Measurements from ENCODE around the gene CAMK1D. TPM values are rescaled to one million over a fixed set of nuclear protein-coding genes. Genes with fewer than 3 reads are reported as not detected.

Gene CAMK1D
- total RNA-seq, 1 donor from 2014 or later, result 2.3 TPM

GRCh38 chr10:12873172-12873571 is 523.8 kb downstream of the CAMK1D start:
- Histone ChIP-seq H3K36me3 (ENCODE audit: control insufficient read depth, insufficient read depth, low read length) (no peaks in the 10 kb centered on the region), H3K27me3 (ENCODE audit: control insufficient read depth, insufficient read depth, low read length) (peaks cover 2% of the 10 kb centered on the region), H3K4me3 (ENCODE audit: low read depth, low read length) (no peak overlapping the region)
- DNase-seq (ENCODE audit: low read depth), result no peak
- TF ChIP-seq, protein P1, sequence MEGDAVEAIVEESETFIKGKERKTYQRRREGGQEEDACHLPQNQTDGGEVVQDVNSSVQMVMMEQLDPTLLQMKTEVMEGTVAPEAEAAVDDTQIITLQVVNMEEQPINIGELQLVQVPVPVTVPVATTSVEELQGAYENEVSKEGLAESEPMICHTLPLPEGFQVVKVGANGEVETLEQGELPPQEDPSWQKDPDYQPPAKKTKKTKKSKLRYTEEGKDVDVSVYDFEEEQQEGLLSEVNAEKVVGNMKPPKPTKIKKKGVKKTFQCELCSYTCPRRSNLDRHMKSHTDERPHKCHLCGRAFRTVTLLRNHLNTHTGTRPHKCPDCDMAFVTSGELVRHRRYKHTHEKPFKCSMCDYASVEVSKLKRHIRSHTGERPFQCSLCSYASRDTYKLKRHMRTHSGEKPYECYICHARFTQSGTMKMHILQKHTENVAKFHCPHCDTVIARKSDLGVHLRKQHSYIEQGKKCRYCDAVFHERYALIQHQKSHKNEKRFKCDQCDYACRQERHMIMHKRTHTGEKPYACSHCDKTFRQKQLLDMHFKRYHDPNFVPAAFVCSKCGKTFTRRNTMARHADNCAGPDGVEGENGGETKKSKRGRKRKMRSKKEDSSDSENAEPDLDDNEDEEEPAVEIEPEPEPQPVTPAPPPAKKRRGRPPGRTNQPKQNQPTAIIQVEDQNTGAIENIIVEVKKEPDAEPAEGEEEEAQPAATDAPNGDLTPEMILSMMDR (IDR thresholded peaks at IDR 0.05; ENCODE audit: insufficient read depth, low read length, poor library complexity, severe bottlenecking), result no peak

DNA sequence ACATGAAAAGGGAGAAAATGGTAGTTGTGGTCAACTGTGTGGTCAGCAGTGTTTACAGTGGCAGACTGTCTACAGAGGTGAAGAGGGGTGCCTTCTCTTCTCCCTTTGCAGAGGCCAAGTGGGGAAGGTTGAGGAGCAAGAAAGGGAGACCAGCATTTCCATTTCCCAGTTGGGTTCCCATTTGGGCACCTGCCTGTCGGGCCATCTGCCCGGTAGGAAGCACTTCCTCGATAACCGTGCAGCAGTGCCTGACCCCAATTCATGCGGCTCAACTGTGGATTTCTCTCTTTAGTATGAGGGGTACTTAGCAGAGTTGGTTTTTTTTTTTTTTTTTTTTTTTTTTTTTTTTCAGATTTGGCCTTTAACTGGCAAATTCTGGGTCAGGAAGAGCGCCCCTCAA is 525.2 kb downstream of the CAMK1D start:
- Histone ChIP-seq H3K27me3 (ENCODE audit: control insufficient read depth, insufficient read depth, low read length) (peaks cover 2% of the 10 kb centered on the region), H3K36me3 (ENCODE audit: control insufficient read depth, insufficient read depth, low read length) (no peaks in the 10 kb centered on the region), H3K4me3 (ENCODE audit: low read depth, low read length) (no peak overlapping the region)
- TF ChIP-seq, protein P1 (IDR thresholded peaks at IDR 0.05; ENCODE audit: insufficient read depth, low read length, poor library complexity, severe bottlenecking), result no peak
- DNase-seq (ENCODE audit: low read depth), result no peak

DNA sequence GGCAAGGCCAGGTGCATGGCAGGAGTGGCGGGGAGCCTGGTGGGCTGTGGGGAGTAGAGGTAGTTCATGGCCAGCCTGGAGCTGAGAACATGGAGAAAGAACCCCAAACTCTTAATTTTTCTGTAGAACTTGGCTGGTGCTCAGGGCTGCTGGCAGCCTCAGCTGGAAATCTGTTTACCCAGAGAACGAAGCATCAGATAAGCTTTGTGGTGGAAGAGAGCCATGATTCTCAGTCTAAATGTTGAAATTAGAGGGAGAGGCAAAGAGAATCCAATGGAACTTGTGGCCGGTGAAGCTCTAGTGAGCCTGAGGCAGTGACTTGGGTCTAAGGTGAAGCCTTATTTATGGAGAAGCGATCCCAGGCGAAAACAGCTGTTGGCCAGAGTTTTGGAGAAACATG is 525.8 kb downstream of the CAMK1D start:
- no peak for DNase-seq (ENCODE audit: low read depth)
- H3K27me3 ChIP-seq (ENCODE audit: control insufficient read depth, insufficient read depth, low read length), result peaks cover 2% of the 10 kb centered on the region
- TF ChIP-seq, protein P1 (IDR thresholded peaks at IDR 0.05; ENCODE audit: insufficient read depth, low read length, poor library complexity, severe bottlenecking), result no peak
- H3K36me3 ChIP-seq (ENCODE audit: control insufficient read depth, insufficient read depth, low read length), result no peaks in the 10 kb centered on the region
- H3K4me3 ChIP-seq (ENCODE audit: low read depth, low read length), result no peak overlapping the region

DNA sequence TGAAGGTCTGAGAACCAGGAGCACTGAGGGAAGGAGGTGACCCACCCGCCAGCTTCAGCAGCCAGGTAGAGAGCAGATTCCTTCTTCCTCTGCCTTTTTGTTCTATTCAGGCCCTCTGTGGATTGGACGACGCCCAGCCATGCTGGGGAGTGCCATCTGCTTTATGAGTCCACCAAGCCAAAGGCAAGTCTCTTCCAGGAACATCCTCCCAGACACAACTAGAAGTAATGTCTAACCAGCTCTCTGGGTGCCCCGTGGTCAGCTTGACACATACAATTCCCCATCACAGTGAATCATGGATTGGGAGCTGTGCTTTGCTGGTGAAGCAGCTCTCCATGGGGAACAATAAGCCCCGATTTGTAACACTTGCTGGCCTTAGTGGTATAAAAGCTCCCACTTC is 526.9 kb downstream of the CAMK1D start:
- Histone ChIP-seq H3K36me3 (ENCODE audit: control insufficient read depth, insufficient read depth, low read length) (no peaks in the 10 kb centered on the region), H3K4me3 (ENCODE audit: low read depth, low read length) (no peak overlapping the region), H3K27me3 (ENCODE audit: control insufficient read depth, insufficient read depth, low read length) (peaks cover 2% of the 10 kb centered on the region)
- no peak for DNase-seq (ENCODE audit: low read depth)
- TF ChIP-seq, protein P1 (IDR thresholded peaks at IDR 0.05; ENCODE audit: insufficient read depth, low read length, poor library complexity, severe bottlenecking), result no peak

DNA sequence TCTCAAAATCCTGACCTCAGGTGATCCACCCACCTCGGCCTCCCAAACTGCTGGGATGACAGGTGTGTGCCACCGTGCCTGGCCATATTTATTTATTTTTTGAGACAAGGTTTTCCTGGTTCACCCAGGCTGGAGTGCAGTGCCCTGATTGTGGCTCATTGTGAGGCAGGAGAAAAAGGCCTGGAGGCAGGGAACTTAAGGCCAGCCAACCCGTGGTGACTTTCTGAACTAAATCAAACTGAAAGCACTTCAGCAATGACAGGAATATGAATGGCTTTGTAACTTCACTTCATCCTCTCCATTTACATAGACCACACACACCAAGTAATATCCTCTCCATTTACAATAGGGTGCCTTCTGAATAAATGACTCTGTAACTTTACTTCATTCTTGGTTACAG is 527.8 kb downstream of the CAMK1D start:
- TF ChIP-seq, protein P1 (IDR thresholded peaks at IDR 0.05; ENCODE audit: insufficient read depth, low read length, poor library complexity, severe bottlenecking), result no peak
- H3K4me3 ChIP-seq (ENCODE audit: low read depth, low read length), result no peak overlapping the region
- H3K27me3 ChIP-seq (ENCODE audit: control insufficient read depth, insufficient read depth, low read length), result no peaks in the 10 kb centered on the region
- no peaks in the 10 kb centered on the region for H3K36me3 ChIP-seq (ENCODE audit: control insufficient read depth, insufficient read depth, low read length)
- no peak for DNase-seq (ENCODE audit: low read depth)

DNA sequence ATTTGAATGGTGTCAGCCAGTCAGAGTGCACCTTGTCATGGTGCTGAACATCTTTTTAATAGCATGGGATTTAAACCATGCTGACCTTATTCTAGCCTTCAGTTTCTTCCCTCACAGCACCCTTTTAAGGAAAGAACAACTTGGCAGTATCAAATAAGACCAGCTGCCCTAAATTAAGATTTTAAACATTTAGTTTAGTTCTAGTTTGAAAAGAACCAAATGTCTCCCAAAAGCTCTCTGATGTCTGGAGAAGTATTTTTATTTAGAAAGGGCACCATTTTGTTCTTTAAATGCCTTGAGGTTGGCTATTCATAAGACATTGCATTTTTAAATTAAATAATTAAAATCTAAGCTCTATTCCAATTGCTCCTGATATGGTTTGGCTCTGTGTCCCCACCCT is 531.1 kb downstream of the CAMK1D start:
- DNase-seq (ENCODE audit: low read depth), result no peak
- TF ChIP-seq, protein P1 (IDR thresholded peaks at IDR 0.05; ENCODE audit: insufficient read depth, low read length, poor library complexity, severe bottlenecking), result no peak
- Histone ChIP-seq H3K36me3 (ENCODE audit: control insufficient read depth, insufficient read depth, low read length) (no peaks in the 10 kb centered on the region), H3K27me3 (ENCODE audit: control insufficient read depth, insufficient read depth, low read length) (no peaks in the 10 kb centered on the region), H3K4me3 (ENCODE audit: low read depth, low read length) (no peak overlapping the region)

All from kidney epithelial cell (primary cell).